Right lobe of liver (tissue), 4 donors: ENCODE data around the gene SH2D4B.

Experiments
- POLR2A ChIP-seq: fragments of 450-650 bp; IDR thresholded peaks from one replicate; pipeline ENCODE4 v1.6.1; 2017; ENCODE audit warnings: antibody characterized with exemption, mild to moderate bottlenecking
- TF ChIP-seq, protein P1 (sequence below), 4 donors: fragments of 200-600 bp in 3 of 4; fragments of 450-650 bp in 1 of 4; IDR thresholded peaks; one replicate each; pipeline versions ENCODE4 v1.5.1 to v1.8.0; 2016 to 2022; ENCODE audit warnings: antibody characterized with exemption in 4 of 4, mild to moderate bottlenecking in 2 of 4
- donor health status: DM: no; HTN: no; CAD: no.
- donor health status: DM: no; HTN: no; CAD: no.
- donor health status: DM: no; HTN: yes; CAD: no.

- TF ChIP-seq, protein P1, sequence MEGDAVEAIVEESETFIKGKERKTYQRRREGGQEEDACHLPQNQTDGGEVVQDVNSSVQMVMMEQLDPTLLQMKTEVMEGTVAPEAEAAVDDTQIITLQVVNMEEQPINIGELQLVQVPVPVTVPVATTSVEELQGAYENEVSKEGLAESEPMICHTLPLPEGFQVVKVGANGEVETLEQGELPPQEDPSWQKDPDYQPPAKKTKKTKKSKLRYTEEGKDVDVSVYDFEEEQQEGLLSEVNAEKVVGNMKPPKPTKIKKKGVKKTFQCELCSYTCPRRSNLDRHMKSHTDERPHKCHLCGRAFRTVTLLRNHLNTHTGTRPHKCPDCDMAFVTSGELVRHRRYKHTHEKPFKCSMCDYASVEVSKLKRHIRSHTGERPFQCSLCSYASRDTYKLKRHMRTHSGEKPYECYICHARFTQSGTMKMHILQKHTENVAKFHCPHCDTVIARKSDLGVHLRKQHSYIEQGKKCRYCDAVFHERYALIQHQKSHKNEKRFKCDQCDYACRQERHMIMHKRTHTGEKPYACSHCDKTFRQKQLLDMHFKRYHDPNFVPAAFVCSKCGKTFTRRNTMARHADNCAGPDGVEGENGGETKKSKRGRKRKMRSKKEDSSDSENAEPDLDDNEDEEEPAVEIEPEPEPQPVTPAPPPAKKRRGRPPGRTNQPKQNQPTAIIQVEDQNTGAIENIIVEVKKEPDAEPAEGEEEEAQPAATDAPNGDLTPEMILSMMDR (IDR thresholded peaks at IDR 0.05): no peak
- TF ChIP-seq POLR2A: no peak
Measured at GRCh38 chr10:80512031-80512526, 25.6 kb upstream of the SH2D4B start.
